GM19193 (cell line): Measurements from ENCODE around the gene SV2B.

Experiments used
- POLR2A ChIP-seq: IDR thresholded peaks from 4 replicates; pipeline ENCODE4 v1.6.1; 2011; ENCODE audit not compliant: insufficient read depth, insufficient read length; ENCODE audit errors: extremely low read depth

The SV2B gene

GRCh38 chr15:91125162-91125561 is 25.1 kb downstream of the SV2B start:
- TF ChIP-seq POLR2A, result no peak

GRCh38 chr15:91126080-91126479 is 26.0 kb downstream of the SV2B start:
- no peak for TF ChIP-seq POLR2A

GRCh38 chr15:91127236-91127955 is 27.3 kb downstream of the SV2B start:
- TF ChIP-seq POLR2A, result no peak

GRCh38 chr15:91128016-91128415 is 28.0 kb downstream of the SV2B start:
- no peak for TF ChIP-seq POLR2A

- no peak for TF ChIP-seq POLR2A
These were observed 29.4 kb downstream of the SV2B start for GRCh38 chr15:91129436-91129835.

- no peak for TF ChIP-seq POLR2A
These were observed 32.0 kb downstream of the SV2B start for GRCh38 chr15:91132079-91132478.

GRCh38 chr15:91133511-91133910 is 33.5 kb downstream of the SV2B start:
- TF ChIP-seq POLR2A, result no peak

GRCh38 chr15:91135201-91136130 is 35.4 kb downstream of the SV2B start:
- no peak for TF ChIP-seq POLR2A

GRCh38 chr15:91136386-91136923 is 36.4 kb downstream of the SV2B start:
- TF ChIP-seq POLR2A, result no peak

- TF ChIP-seq POLR2A, result no peak
These were observed 40.5 kb downstream of the SV2B start for GRCh38 chr15:91140601-91141000.

- no peak for TF ChIP-seq POLR2A
These were observed 41.0 kb downstream of the SV2B start for GRCh38 chr15:91141097-91141496.

- no peak for TF ChIP-seq POLR2A
These were observed 42.2 kb downstream of the SV2B start for GRCh38 chr15:91142106-91142744.

GRCh38 chr15:91142946-91143345 is 42.9 kb downstream of the SV2B start:
- no peak for TF ChIP-seq POLR2A

GRCh38 chr15:91146728-91147127 is 46.7 kb downstream of the SV2B start:
- TF ChIP-seq POLR2A, result no peak

- no peak for TF ChIP-seq POLR2A
These were observed 48.2 kb downstream of the SV2B start for GRCh38 chr15:91148243-91148642.
